MM.1S (cell line): ENCODE measurements around the gene SEZ6L.

Experiments
- DNase-seq: peaks from one replicate; pipeline ENCODE4 v3.0.0-alpha.2; 2015
- H2AFZ ChIP-seq: fragments of 300-600 bp; sonication (generic); 2 replicates; pipeline ENCODE4 v1.6.0; 2016; ENCODE audit warnings: antibody characterized with exemption, low read length
- H3F3A ChIP-seq: fragments of 300-600 bp; sonication (generic); 2 replicates; pipeline ENCODE4 v1.6.1; 2016; ENCODE audit warnings: mild to moderate bottlenecking, antibody characterized with exemption, low read length, moderate library complexity, mixed read lengths; ENCODE audit not compliant: insufficient read depth
- H3K27ac ChIP-seq: fragments of 300-600 bp; sonication (generic); 2 replicates; pipeline ENCODE4 v1.5.1; 2016; ENCODE audit warnings: mild to moderate bottlenecking, low read length
- H3K27me3 ChIP-seq: fragments of 300-600 bp; sonication (generic); replicated peaks from 2 replicates; pipeline ENCODE4 v1.6.0; 2016; ENCODE audit warnings: low read length; ENCODE audit not compliant: insufficient read depth
- H3K36me3 ChIP-seq: fragments of 300-600 bp; sonication (generic); replicated peaks from 2 replicates; pipeline ENCODE4 v1.6.1; 2016; ENCODE audit warnings: mild to moderate bottlenecking, low read length, mixed read lengths; ENCODE audit not compliant: insufficient read depth
- H3K4me1 ChIP-seq: fragments of 300-600 bp; sonication (generic); 2 replicates; pipeline ENCODE4 v1.6.1; 2016; ENCODE audit warnings: low read length, mixed read lengths
- H3K4me2 ChIP-seq: fragments of 300-600 bp; sonication (generic); 2 replicates; pipeline ENCODE4 v1.6.0; 2016; ENCODE audit warnings: low read depth, low read length
- H3K4me3 ChIP-seq: fragments of 300-600 bp; sonication (generic); 2 replicates; pipeline ENCODE4 v1.5.1; 2016; ENCODE audit warnings: low read length, mixed read lengths
- H3K79me2 ChIP-seq: fragments of 300-600 bp; sonication (generic); 2 replicates; pipeline ENCODE4 v1.6.1; 2016; ENCODE audit warnings: mixed run types, low read length, mixed read lengths
- H3K9ac ChIP-seq: fragments of 300-600 bp; sonication (generic); 2 replicates; pipeline ENCODE4 v1.6.1; 2016; ENCODE audit warnings: low read length, mixed read lengths
- H3K9me2 ChIP-seq: fragments of 300-600 bp; sonication (generic); replicated peaks from 2 replicates; pipeline ENCODE4 v1.6.1; 2016; ENCODE audit warnings: mild to moderate bottlenecking, low read length, mixed read lengths; ENCODE audit not compliant: insufficient read depth
- H3K9me3 ChIP-seq: fragments of 300-600 bp; sonication (generic); replicated peaks from 2 replicates; pipeline ENCODE4 v1.6.1; 2016; ENCODE audit warnings: mild to moderate bottlenecking, low read length, mixed read lengths; ENCODE audit not compliant: insufficient read depth
- H4K20me1 ChIP-seq: fragments of 300-600 bp; sonication (generic); 2 replicates; pipeline ENCODE4 v1.6.1; 2016; ENCODE audit warnings: mild to moderate bottlenecking, low read length, moderate library complexity, mixed read lengths; ENCODE audit not compliant: insufficient read depth
- EZH2 ChIP-seq: fragments of 300-600 bp; sonication (generic); optimal IDR thresholded peaks from 2 replicates; pipeline ENCODE3; 2017; ENCODE audit warnings: low read depth, mild to moderate bottlenecking, antibody characterized with exemption, low read length, mixed read lengths
- EZH2phosphoT487 ChIP-seq: fragments of 300-600 bp; sonication (generic); IDR thresholded peaks from 2 replicates; pipeline ENCODE4 v1.6.1; 2018; ENCODE audit warnings: antibody characterized with exemption, low read length
- TF ChIP-seq, protein P1 (sequence below): fragments of 300-600 bp; sonication (generic); IDR thresholded peaks from 2 replicates; pipeline ENCODE4 v1.5.1; 2016; ENCODE audit warnings: antibody characterized with exemption, low read length, mixed read lengths

SEZ6L gene

GRCh38 chr22:26323013-26323412 lies 153.8 kb downstream of the SEZ6L start:
- no peaks in the 10 kb centered on the region for H3K36me3 ChIP-seq
- no peaks in the 10 kb centered on the region for H3K4me1 ChIP-seq
- no peaks in the 10 kb centered on the region for H3K9me2 ChIP-seq
- H4K20me1 ChIP-seq, result no peaks in the 10 kb centered on the region
- H3K79me2 ChIP-seq, result no peaks in the 10 kb centered on the region
- no peak overlapping the region for H3K4me2 ChIP-seq
- no peak overlapping the region for H2AFZ ChIP-seq
- no peak overlapping the region for H3K27ac ChIP-seq
- no peaks in the 10 kb centered on the region for H3F3A ChIP-seq
- H3K9ac ChIP-seq, result no peak overlapping the region
- H3K9me3 ChIP-seq, result no peaks in the 10 kb centered on the region
- no peak for TF ChIP-seq EZH2
- H3K27me3 ChIP-seq, result peaks cover 79% of the 10 kb centered on the region
- no peak for DNase-seq
- no peak overlapping the region for H3K4me3 ChIP-seq

DNA sequence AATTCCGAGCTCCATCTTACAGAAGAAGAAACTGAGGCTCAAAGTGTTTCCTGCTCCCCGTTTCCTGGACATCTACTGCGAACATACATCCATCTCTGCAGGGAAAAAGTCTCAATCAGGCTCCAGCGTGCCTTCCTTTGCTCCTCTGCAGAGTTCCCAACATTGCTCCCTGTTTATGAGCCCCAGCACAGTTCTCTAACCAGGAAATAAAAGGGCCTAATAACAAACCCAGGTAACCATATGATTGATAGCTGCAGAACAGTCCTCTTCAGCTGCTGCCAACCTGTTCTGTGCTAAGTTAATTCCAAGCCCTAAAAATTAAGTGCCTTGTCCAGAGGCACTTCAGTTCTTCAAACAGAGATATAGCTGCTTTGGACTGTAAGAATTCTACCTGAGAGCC lies 154.9 kb downstream of the SEZ6L start:
- H3K9me3 ChIP-seq, result no peaks in the 10 kb centered on the region
- no peaks in the 10 kb centered on the region for H3K36me3 ChIP-seq
- no peak overlapping the region for H2AFZ ChIP-seq
- no peaks in the 10 kb centered on the region for H3F3A ChIP-seq
- H3K9ac ChIP-seq, result no peak overlapping the region
- H3K9me2 ChIP-seq, result no peaks in the 10 kb centered on the region
- DNase-seq, result no peak
- H3K4me1 ChIP-seq, result no peaks in the 10 kb centered on the region
- TF ChIP-seq, protein P1, sequence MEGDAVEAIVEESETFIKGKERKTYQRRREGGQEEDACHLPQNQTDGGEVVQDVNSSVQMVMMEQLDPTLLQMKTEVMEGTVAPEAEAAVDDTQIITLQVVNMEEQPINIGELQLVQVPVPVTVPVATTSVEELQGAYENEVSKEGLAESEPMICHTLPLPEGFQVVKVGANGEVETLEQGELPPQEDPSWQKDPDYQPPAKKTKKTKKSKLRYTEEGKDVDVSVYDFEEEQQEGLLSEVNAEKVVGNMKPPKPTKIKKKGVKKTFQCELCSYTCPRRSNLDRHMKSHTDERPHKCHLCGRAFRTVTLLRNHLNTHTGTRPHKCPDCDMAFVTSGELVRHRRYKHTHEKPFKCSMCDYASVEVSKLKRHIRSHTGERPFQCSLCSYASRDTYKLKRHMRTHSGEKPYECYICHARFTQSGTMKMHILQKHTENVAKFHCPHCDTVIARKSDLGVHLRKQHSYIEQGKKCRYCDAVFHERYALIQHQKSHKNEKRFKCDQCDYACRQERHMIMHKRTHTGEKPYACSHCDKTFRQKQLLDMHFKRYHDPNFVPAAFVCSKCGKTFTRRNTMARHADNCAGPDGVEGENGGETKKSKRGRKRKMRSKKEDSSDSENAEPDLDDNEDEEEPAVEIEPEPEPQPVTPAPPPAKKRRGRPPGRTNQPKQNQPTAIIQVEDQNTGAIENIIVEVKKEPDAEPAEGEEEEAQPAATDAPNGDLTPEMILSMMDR, result no peak
- TF ChIP-seq EZH2 (no peak), EZH2phosphoT487 (no peak)
- no peak overlapping the region for H3K4me3 ChIP-seq
- H3K79me2 ChIP-seq, result no peaks in the 10 kb centered on the region
- no peaks in the 10 kb centered on the region for H4K20me1 ChIP-seq
- H3K27me3 ChIP-seq, result peaks cover 81% of the 10 kb centered on the region
- H3K27ac ChIP-seq, result no peak overlapping the region
- no peak overlapping the region for H3K4me2 ChIP-seq

GRCh38 chr22:26325641-26326040 lies 156.4 kb downstream of the SEZ6L start:
- TF ChIP-seq, protein P1, result no peak
- no peak for TF ChIP-seq EZH2
- TF ChIP-seq EZH2phosphoT487, result no peak
- H2AFZ ChIP-seq, result no peak overlapping the region
- no peaks in the 10 kb centered on the region for H3K79me2 ChIP-seq
- no peaks in the 10 kb centered on the region for H4K20me1 ChIP-seq
- no peak overlapping the region for H3K9ac ChIP-seq
- no peak overlapping the region for H3K4me3 ChIP-seq
- H3K9me3 ChIP-seq, result no peaks in the 10 kb centered on the region
- no peaks in the 10 kb centered on the region for H3K4me1 ChIP-seq
- DNase-seq, result no peak
- peaks cover 81% of the 10 kb centered on the region for H3K27me3 ChIP-seq
- no peak overlapping the region for H3K4me2 ChIP-seq
- H3K27ac ChIP-seq, result no peak overlapping the region
- no peaks in the 10 kb centered on the region for H3K36me3 ChIP-seq
- H3F3A ChIP-seq, result no peaks in the 10 kb centered on the region
- no peaks in the 10 kb centered on the region for H3K9me2 ChIP-seq

DNA sequence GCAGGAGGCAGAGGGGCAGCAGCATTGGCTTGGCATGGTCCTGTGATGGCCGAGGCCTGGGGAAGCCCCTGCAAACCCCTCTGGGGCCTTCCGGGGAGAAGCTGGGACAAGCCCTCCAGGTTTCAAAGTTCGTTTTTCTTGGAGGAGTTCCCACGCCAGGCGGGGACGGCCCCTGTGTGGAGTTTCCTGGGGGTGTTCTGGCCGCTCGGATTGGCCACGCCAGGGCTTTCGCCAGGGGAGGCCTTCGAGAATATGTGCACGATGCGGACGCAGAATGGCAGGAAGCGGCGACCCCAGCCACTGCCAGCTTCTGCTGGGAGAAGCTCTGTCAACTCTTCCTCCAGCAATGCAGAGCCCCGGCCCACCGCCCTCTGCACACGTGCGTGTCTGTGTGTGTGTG lies 157.5 kb downstream of the SEZ6L start:
- Histone ChIP-seq H3K27me3 (peaks cover 74% of the 10 kb centered on the region), H3K36me3 (no peaks in the 10 kb centered on the region), H3K9ac (no peak overlapping the region), H4K20me1 (no peaks in the 10 kb centered on the region), H3K9me3 (no peaks in the 10 kb centered on the region), H3K4me3 (no peak overlapping the region), H3K27ac (no peak overlapping the region), H3K9me2 (no peaks in the 10 kb centered on the region), H3K4me1 (no peaks in the 10 kb centered on the region), H3F3A (no peaks in the 10 kb centered on the region), H2AFZ (no peak overlapping the region), H3K79me2 (no peaks in the 10 kb centered on the region), H3K4me2 (no peak overlapping the region)
- TF ChIP-seq, protein P1, result no peak
- TF ChIP-seq EZH2, result no peak
- no peak for TF ChIP-seq EZH2phosphoT487
- no peak for DNase-seq
